Measurements from ENCODE around the gene PRKAG1.
A peak's percentile ranks its signal among the peaks of the same experiment; 100 is the strongest.

Gene PRKAG1

DNA sequence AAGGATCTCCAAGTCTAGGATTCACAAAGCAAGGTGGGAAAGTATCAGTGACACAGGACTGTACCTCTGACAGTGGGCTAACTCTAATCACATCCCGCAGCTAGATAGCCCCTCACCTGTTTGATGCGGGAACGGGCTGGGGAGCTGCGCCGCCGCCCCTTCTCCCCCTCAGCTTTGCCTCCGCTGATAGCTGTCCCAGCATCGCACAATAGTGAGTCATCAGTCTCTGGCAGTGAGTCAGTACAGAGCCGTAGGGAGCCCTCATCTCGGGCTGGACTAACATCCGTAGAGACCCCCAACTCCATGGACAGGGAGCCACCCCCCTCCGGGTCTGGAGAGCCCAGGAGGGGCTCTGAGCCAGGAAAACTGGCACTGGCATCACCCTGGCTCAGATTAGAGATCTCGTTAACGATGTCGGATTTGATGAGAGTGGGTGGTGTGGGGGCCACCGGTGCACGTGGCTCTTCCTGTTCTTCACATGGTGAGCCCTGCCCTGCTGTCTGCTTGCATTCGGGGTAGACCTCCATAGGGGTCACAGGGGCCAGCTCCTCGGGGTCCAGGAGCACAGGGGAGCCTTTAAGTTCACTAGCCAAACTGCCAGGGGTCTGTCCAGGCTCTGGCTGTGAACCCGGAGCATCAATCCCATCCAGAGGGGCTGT is 31.1 kb upstream of the PRKAG1 start:
- DNase-seq, result no peak

- no peak for DNase-seq
Observed at GRCh38 chr12:49048953-49049352, 30.4 kb upstream of the PRKAG1 start.

- DNase-seq, result no peak
Observed at GRCh38 chr12:49046129-49046895, 27.7 kb upstream of the PRKAG1 start.

GRCh38 chr12:49044660-49045059 is 26.1 kb upstream of the PRKAG1 start:
- DNase-seq, result no peak

DNA sequence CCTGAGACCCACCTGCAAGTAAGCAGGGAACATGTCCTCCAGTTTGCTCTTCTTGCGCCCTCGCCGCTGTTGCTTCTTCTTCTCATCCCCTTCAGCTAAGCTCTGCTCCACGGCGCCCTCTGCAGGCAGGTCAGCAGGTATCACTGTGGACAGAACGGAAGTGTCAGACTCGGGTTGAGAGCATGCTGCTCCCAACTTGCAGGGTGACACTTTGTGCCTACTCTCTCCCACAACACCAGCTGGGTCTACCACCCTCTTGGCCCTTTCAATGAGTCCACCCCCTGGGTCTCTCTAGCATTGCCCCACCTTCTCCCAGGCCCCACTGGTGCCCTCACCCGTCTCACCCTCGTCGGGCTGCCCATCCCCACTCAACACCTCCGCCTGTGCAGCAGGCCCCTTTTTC is 25.3 kb upstream of the PRKAG1 start:
- peak; percentile 20 to 72 for DNase-seq

DNA sequence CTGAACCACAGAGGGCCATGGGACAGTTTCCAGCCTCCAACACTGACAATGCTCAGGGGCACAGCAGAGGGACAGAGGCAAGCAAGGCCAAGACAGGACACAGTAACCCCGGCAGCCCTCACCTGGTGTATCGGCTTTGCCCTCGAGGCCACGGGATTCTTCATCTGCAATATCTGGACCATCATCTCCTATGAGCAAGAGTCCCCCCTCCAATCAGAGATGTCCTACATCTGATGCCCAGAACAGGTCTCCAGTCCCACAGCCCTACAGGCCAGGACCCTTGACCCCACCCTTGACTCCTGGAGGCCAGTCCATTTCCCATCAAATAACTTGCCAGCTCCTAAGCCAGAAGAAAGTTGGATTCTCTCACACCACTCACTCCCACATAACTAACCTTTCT is 24.7 kb upstream of the PRKAG1 start:
- no peak for DNase-seq

GRCh38 chr12:49041881-49042484 is 23.4 kb upstream of the PRKAG1 start:
- no peak for DNase-seq

DNA sequence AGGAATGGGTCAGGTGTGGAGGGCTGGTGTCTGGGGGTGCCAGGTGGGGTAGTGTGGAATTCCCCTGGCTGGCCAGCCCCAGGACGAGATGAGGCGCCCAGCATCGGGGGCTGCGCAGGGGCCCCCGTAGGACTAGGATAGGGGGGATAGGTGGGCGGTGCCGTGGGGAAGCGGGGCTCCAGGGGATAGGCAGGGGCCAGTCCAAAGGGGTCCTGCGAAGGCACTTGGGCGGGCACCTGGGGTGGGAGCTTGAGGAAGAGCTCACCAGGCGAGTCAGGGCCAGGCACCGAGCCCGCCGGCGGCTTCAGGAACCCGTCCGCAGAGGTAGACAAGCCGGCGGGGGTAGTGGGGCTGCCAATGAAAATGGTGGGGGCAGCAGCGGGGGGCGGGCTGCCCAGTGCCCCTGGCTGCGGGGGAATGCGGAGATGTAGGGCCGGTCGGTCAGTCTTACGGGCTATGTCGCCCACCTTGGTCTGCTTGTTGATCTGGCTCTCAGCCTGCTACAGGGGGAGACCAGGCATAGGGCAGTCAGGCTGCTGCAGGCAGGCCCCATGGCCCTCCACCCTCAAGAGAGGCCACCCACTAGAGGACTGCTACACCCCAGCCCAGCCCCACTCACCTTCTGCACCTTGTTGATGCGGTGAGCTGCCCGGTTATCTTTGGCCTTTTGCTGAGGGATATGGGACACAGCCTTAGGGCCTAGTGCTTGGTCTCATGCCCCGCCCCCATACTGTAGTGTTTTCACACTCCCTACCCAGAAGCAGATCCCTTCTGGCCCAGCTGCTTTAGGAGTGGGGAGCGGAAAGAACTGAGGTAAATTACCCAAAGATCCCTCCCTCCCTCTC is 22.7 kb upstream of the PRKAG1 start:
- DNase-seq, result no peak

DNA sequence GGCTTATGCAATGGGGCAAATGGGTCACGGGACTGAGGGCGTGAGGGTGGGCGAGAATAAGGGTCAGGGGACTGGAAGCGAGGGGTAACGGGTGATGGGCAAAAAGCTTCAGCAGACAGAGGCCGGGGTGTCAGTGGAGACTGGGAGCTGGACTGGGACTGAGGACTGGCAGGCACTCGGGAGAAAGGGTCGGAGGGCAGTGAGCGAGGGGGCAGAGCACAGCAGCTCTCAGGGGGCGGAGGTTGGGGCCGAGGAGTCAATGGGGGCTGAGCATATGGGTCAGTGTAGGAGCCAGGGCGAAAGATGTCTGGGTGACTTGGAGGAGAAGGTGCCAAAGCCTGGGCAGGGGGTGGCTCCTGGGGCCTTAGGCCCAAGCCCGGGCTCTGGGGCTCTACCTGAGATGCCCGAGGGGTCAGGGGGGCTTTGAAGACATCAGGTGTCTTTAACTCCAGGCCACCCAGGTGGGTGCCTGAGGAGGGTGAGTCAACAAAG is 21.8 kb upstream of the PRKAG1 start:
- no peak for DNase-seq

- no peak for DNase-seq
Observed at GRCh38 chr12:49039421-49040363, 21.1 kb upstream of the PRKAG1 start.

DNA sequence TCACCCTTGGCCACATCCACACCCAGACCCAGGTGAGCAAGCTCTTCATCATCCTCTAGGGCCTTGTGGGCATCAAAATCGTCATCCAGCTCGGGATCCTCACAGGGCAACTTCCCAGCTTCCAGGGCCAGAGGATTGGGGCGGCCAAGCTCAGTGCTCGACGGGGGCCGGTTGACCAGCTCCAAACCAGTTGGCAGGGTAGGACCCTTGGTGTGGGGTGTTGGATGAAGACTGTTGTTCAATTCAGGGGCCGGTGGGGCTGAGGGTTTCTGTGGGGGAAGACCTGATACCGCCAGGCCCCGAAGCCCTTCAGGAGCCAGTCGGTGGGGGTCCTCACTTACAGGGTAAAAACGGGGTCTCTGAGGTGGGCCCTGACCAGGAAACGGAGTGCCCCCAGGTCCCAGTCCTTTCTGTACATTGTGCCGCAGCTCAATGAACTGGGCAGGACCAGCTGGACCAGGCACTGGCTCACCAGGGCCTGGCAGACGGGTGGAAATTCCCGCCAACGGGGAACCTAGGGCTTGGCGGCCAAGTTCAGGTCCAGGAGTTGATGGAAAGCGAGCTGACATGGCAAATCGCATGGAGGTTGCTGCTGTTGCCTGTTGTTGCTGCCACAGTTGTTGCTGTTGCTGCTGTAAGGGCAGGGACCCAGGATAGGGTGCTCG is 19.8 kb upstream of the PRKAG1 start:
- DNase-seq, result no peak

- no peak for DNase-seq
Observed at GRCh38 chr12:49037947-49038237, 19.3 kb upstream of the PRKAG1 start.

DNA sequence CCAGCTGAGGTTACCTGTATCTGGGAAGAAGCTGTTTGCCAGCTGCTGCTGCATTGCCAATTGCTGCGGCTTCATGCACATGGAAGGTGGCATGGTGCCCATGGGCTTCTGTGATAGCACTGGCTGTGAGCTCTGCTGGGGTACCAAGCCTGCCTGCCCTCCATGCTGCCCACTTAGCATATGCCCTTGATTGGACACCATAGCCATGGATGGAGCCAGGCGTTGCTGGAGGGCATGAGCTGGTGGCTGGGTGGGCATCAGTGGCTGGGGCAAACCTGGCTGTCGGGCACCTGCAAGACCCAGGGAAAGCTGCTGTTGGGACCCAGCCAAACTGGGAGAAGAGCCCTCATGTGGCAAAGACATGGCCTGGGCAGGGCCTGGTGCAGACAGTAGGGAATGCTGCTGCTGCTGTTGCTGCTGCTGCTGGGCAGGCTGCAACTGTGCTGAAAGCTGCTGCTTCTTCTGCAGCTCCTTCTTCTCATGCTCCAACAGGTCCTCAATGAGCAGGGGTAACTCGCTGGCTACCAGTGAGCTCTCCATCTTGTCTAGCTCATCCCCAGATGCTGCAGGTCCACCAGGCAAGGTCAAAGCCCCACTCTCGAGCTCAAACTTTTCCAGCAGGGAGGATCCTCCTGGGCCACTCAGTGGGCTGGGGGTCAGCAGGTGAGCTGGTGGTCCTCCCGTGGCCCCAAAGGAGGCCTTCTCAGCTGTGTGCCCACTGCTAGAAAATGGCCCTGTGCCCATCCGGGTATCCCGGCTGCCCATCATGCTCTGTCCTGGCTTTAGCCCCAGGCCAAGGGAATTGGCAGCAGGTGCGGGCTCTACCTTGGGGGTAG is 18.8 kb upstream of the PRKAG1 start:
- DNase-seq, result no peak

DNA sequence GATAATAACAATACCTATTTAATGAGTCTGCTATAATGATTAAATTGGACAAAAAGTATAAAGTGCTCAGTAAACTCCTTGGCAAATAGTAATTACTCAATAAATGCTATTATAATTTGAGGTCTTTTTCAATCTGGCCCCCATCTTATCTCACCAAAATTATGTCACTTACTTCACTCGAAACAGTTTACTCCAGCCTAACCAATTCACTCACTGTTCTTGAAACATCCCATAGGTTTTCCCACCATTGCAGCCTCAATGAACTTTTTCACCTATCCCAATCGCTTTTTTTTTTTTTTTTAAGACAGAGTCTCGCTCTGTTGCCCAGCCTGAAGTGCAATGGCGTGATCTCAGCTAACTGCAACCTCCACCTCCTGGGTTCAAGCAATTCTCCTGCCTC is 17.5 kb upstream of the PRKAG1 start:
- DNase-seq, result no peak

DNA sequence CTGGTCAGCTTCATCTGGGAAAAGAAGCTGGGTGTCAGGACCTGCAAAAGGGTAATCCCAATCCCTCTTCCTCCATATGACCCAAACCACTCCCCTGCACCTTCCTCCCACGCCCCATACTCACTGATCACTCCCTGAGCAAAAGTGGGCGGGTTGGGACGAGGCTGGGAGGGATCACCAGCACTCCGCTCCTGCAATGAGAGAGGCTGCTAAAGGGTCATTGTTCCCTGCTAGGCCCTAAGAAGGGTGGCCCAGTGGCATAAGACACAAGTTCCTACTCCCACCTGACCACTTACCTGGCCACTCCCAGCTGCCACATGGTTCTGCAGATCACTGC is 15.7 kb upstream of the PRKAG1 start:
- DNase-seq, result no peak

GRCh38 chr12:49033611-49034285 is 15.2 kb upstream of the PRKAG1 start:
- DNase-seq, result no peak

GRCh38 chr12:49032679-49033447 is 14.3 kb upstream of the PRKAG1 start:
- no peak for DNase-seq

DNA sequence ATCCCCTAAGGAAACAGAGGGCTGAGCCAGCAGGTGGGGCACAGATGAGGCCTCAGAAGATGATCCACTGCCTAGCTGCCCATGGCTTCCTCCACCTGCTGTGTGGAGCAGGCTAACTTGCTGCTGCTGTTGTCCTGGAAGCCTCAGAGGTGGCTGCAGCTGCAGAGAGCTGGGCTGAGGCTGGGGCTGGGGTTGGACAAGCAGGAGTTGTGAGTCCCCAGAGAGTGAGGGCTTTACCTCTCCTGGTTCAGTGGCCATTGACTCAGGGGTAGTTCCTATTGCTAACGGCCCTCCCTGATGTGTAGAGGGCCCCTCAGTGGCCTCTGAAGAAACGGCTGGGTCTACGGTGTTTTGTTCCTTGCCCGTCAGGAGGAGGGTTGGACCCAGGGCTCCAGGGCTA is 13.7 kb upstream of the PRKAG1 start:
- DNase-seq, result no peak

GRCh38 chr12:49031573-49032161 is 13.1 kb upstream of the PRKAG1 start:
- no peak for DNase-seq

Measured in bone marrow (tissue), 2 donors.